ENCODE measurements around the gene SYT6. TPM values are rescaled to one million over a fixed set of nuclear protein-coding genes. Genes with fewer than 3 reads are reported as not detected.

The SYT6 gene
- total and polyA plus RNA-seq, 2 donors (not counting 1 experiment from before 2014, with no cell fraction given) = not detected

DNA sequence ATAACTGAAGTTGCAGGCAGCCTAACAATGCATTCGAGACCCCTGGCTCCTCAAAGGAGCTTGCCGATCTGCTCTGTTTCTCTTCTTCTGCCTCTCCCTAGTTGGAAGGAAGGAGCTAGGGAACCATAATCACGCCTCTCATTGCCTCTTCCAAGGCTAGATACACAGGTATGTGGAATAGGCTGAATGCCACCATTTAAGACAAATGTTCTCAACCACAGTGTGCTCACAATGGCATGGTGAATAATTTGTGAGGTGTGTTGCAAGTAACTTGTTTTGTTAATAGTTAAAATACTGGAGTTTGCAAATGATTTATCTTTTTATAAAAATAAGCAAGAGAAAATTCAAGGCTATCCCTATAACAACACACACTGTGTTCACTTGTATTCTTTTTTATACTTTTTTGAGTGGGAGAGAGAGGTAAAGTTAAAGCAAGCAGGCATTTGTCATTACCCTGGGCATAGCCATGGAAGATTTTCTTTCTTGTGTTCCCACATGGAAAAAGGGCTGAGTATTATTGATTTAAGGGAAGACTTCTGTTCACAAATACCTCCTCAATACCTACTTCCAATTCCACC is 45.4 kb upstream of the SYT6 start:
- no peak overlapping the region for H3K27ac ChIP-seq (ENCODE audit: insufficient read depth, low read length)
- peaks cover 16% of the 10 kb centered on the region for H3K27me3 ChIP-seq (ENCODE audit: control insufficient read depth, insufficient read depth, low read length)
- no peaks in the 10 kb centered on the region for H3K4me1 ChIP-seq (ENCODE audit: control insufficient read depth, extremely low read depth, insufficient read depth, low read length)
- H2AFZ ChIP-seq (ENCODE audit: low read length) = no peak overlapping the region
- H3K4me2 ChIP-seq (ENCODE audit: extremely low read depth, insufficient read depth, low read length) = no peak overlapping the region
- H3K9me3 ChIP-seq (ENCODE audit: control insufficient read depth, insufficient read depth, low read depth, low read length) = no peaks in the 10 kb centered on the region
- TF ChIP-seq, protein P1, sequence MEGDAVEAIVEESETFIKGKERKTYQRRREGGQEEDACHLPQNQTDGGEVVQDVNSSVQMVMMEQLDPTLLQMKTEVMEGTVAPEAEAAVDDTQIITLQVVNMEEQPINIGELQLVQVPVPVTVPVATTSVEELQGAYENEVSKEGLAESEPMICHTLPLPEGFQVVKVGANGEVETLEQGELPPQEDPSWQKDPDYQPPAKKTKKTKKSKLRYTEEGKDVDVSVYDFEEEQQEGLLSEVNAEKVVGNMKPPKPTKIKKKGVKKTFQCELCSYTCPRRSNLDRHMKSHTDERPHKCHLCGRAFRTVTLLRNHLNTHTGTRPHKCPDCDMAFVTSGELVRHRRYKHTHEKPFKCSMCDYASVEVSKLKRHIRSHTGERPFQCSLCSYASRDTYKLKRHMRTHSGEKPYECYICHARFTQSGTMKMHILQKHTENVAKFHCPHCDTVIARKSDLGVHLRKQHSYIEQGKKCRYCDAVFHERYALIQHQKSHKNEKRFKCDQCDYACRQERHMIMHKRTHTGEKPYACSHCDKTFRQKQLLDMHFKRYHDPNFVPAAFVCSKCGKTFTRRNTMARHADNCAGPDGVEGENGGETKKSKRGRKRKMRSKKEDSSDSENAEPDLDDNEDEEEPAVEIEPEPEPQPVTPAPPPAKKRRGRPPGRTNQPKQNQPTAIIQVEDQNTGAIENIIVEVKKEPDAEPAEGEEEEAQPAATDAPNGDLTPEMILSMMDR (conservative IDR thresholded peaks at IDR 0.05 in 1 of 2, IDR thresholded peaks at IDR 0.05 in 1 of 2; ENCODE audit: low read depth in 1 of 2, low read length in 2 of 2) = no peak
- H3K36me3 ChIP-seq (ENCODE audit: control insufficient read depth, insufficient read depth, low read length) = no peaks in the 10 kb centered on the region
- H3K4me3 ChIP-seq (replicated peaks in 1 of 4; ENCODE audit: control extremely low read depth in 1 of 4, insufficient read depth in 1 of 4, low read depth in 3 of 4, low read length in 4 of 4) = no peak overlapping the region
- H4K20me1 ChIP-seq (ENCODE audit: control insufficient read depth, extremely low read depth, insufficient read depth, low read length) = no peaks in the 10 kb centered on the region
- DNase-seq (ENCODE audit: low read depth in 2 of 2) = no peak
- H3K9ac ChIP-seq (ENCODE audit: insufficient read depth, low read length) = no peak overlapping the region
- H3K79me2 ChIP-seq (ENCODE audit: control insufficient read depth, insufficient read depth, low read length) = no peaks in the 10 kb centered on the region

DNA sequence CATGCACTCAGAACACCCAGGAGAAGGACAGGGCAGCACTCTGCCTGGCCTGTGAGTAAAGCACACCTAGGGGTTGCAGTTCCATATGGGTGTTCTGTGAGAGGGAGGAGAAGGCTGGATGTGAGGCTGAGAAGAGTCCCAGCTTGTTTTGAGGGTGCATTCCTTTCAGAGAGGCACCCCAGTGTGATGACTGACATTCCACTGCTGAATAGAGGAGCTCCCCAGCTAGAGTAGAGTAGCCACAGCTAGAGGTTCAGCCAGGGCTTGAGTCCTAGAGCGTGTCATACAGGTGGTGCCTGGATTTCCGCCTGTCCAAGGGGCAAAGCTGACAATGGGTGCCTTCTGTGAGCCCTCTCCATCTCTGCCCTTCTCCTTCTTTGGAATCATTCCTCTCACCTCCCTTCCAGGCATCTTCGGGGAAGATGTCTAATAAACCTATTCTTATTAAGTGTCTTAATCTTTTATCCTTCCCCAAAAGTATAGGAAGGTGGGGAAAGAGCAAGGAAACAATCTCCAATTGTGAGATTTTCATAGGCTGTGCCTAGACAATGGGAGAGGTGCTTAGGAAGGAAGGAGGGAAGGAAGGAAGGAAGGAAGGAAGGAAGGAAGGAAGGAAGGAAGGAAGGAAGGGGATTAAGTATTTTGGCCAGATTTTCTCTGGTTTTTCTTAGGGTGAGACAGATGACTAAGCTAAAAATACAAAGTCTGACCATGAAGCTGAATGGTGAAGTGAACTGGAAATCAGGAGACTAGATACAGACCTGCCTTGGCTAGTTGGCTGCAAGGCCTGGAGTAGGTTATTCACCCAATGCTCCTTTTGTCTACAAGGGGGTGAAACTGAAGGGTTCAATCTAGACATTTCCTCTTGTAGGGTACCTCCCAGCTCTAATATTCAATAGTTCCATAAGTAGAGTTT is 43.6 kb upstream of the SYT6 start:
- Histone ChIP-seq H3K79me2 (ENCODE audit: control insufficient read depth, insufficient read depth, low read length) (no peaks in the 10 kb centered on the region), H3K4me1 (ENCODE audit: control insufficient read depth, extremely low read depth, insufficient read depth, low read length) (no peaks in the 10 kb centered on the region), H2AFZ (ENCODE audit: low read length) (no peak overlapping the region), H3K4me2 (ENCODE audit: extremely low read depth, insufficient read depth, low read length) (no peak overlapping the region), H3K27me3 (ENCODE audit: control insufficient read depth, insufficient read depth, low read length) (peaks cover 17% of the 10 kb centered on the region), H4K20me1 (ENCODE audit: control insufficient read depth, extremely low read depth, insufficient read depth, low read length) (no peaks in the 10 kb centered on the region), H3K27ac (ENCODE audit: insufficient read depth, low read length) (no peak overlapping the region), H3K4me3 (replicated peaks in 1 of 4; ENCODE audit: control extremely low read depth in 1 of 4, insufficient read depth in 1 of 4, low read depth in 3 of 4, low read length in 4 of 4) (no peak overlapping the region), H3K9me3 (ENCODE audit: control insufficient read depth, insufficient read depth, low read depth, low read length) (no peaks in the 10 kb centered on the region), H3K36me3 (ENCODE audit: control insufficient read depth, insufficient read depth, low read length) (no peaks in the 10 kb centered on the region), H3K9ac (ENCODE audit: insufficient read depth, low read length) (no peak overlapping the region)
- DNase-seq (ENCODE audit: low read depth in 2 of 2) = no peak
- no peak for TF ChIP-seq EZH2 (IDR thresholded peaks at IDR 0.05; ENCODE audit: low read length, missing control alignments)
- TF ChIP-seq, protein P1 (conservative IDR thresholded peaks at IDR 0.05 in 1 of 2, IDR thresholded peaks at IDR 0.05 in 1 of 2; ENCODE audit: low read depth in 1 of 2, low read length in 2 of 2) = no peak

GRCh38 chr1:114195819-114196218 is 42.1 kb upstream of the SYT6 start:
- DNase-seq (ENCODE audit: low read depth in 2 of 2) = no peak
- TF ChIP-seq EZH2 (IDR thresholded peaks at IDR 0.05; ENCODE audit: low read length, missing control alignments) = no peak
- TF ChIP-seq, protein P1 (conservative IDR thresholded peaks at IDR 0.05 in 1 of 2, IDR thresholded peaks at IDR 0.05 in 1 of 2; ENCODE audit: low read depth in 1 of 2, low read length in 2 of 2) = no peak
- no peaks in the 10 kb centered on the region for H3K9me3 ChIP-seq (ENCODE audit: control insufficient read depth, insufficient read depth, low read depth, low read length)
- H3K36me3 ChIP-seq (ENCODE audit: control insufficient read depth, insufficient read depth, low read length) = no peaks in the 10 kb centered on the region
- no peaks in the 10 kb centered on the region for H4K20me1 ChIP-seq (ENCODE audit: control insufficient read depth, extremely low read depth, insufficient read depth, low read length)
- H3K9ac ChIP-seq (ENCODE audit: insufficient read depth, low read length) = no peak overlapping the region
- no peak overlapping the region for H3K4me2 ChIP-seq (ENCODE audit: extremely low read depth, insufficient read depth, low read length)
- H3K4me3 ChIP-seq (replicated peaks in 1 of 4; ENCODE audit: control extremely low read depth in 1 of 4, insufficient read depth in 1 of 4, low read depth in 3 of 4, low read length in 4 of 4) = no peak overlapping the region
- no peak overlapping the region for H2AFZ ChIP-seq (ENCODE audit: low read length)
- no peaks in the 10 kb centered on the region for H3K79me2 ChIP-seq (ENCODE audit: control insufficient read depth, insufficient read depth, low read length)
- H3K27me3 ChIP-seq (ENCODE audit: control insufficient read depth, insufficient read depth, low read length) = peaks cover 17% of the 10 kb centered on the region
- no peaks in the 10 kb centered on the region for H3K4me1 ChIP-seq (ENCODE audit: control insufficient read depth, extremely low read depth, insufficient read depth, low read length)
- no peak overlapping the region for H3K27ac ChIP-seq (ENCODE audit: insufficient read depth, low read length)
